HepG2 (cell line): ENCODE data around the gene SYNM. TPM values are rescaled to one million over a fixed set of nuclear protein-coding genes. Genes with fewer than 3 reads are reported as not detected.

Experiments used
- ATAC-seq: fragments of 200-7000 bp; cut with Tn5 transposase; 3 replicates; pipeline ENCODE4 v1.9.1; 2020; ENCODE audit warnings: mild to moderate bottlenecking, moderate library complexity
- BruUV-seq: library from RNA; stranded (reverse); fragments of 400-500 nt; replicated peaks from 2 replicates; lab custom pipeline; 2021; lab: Mats Ljungman, UMichigan
- CTCF ChIA-PET: fragments of 300-600 bp; formaldehyde crosslinking; extraction: SDS; loops from one replicate; lab custom pipeline; 2021; ENCODE audit warnings: low total read pairs, inconsistent platforms, low intra/inter-chr PET ratio; lab: Yijun Ruan, JAX
- POLR2A ChIA-PET: fragments of 350-600 bp; sonication (Branson Sonifier 250); formaldehyde crosslinking; loops from one replicate; lab custom pipeline; 2020; ENCODE audit warnings: antibody characterized with exemption, inconsistent platforms; lab: Yijun Ruan, JAX
- DNase-seq: peaks from one replicate; pipeline ENCODE4 v3.0.0-alpha.2; 2015; ENCODE audit warnings: low spot score
- FAIRE-seq: peaks from 3 replicates; lab custom pipeline; 2011; peaks lifted over from hg19 to GRCh38; lab: Jason Lieb, UNC
- H2AFZ ChIP-seq: one replicate; pipeline ENCODE4 v1.6.1; 2011; ENCODE audit warnings: low read length, inconsistent platforms
- H3K27ac ChIP-seq: fragments of 300-600 bp; 3 replicates; pipeline ENCODE4 v1.8.0; 2011; ENCODE audit warnings: mixed run types, mild to moderate bottlenecking, mixed read lengths, low read length, inconsistent platforms; ENCODE audit not compliant: insufficient read depth; ENCODE audit errors: extremely low read length
- H3K27me3 ChIP-seq, 2 experiments: fragments of 200-600 bp in 1 of 2; 2 replicates in 1 of 2; 3 replicates in 1 of 2; pipeline versions ENCODE4 v1.6.0 to v1.8.0; 2011; ENCODE audit warnings: low read length in 2 of 2, mild to moderate bottlenecking in 2 of 2, moderate library complexity in 2 of 2, inconsistent platforms in 1 of 2; ENCODE audit not compliant: insufficient read depth in 2 of 2, control insufficient read depth in 1 of 2
- H3K36me3 ChIP-seq, 2 experiments: fragments of 200-600 bp in 1 of 2; replicated peaks in 1 of 2; 2 replicates in 1 of 2; 3 replicates in 1 of 2; pipeline versions ENCODE4 v1.5.1 to v1.8.0; 2011; ENCODE audit warnings: low read length in 2 of 2, inconsistent platforms in 1 of 2; ENCODE audit not compliant: insufficient read depth in 2 of 2, control insufficient read depth in 1 of 2
- H3K4me1 ChIP-seq: 2 replicates; pipeline ENCODE4 v1.5.1; 2012; ENCODE audit warnings: low read length, inconsistent platforms; ENCODE audit not compliant: insufficient read depth
- H3K4me2 ChIP-seq: 2 replicates; pipeline ENCODE4 v1.6.0; 2011; ENCODE audit warnings: low read depth, low read length, inconsistent platforms
- H3K4me3 ChIP-seq, 3 experiments: fragments of 200-600 bp in 1 of 3; sonication (generic), shearing (Covaris generic) in 1 of 3; replicated peaks in 1 of 3; 2 replicates each; pipeline ENCODE4 v1.5.1; 2011 to 2016; ENCODE audit warnings: low read length in 3 of 3, inconsistent platforms in 2 of 3, low read depth in 2 of 3, mild to moderate bottlenecking in 2 of 3, control low read depth in 1 of 3, mixed read lengths in 1 of 3; ENCODE audit not compliant: insufficient read depth in 1 of 3
- H3K79me2 ChIP-seq: one replicate; pipeline ENCODE4 v1.6.1; 2011; ENCODE audit warnings: low read length, inconsistent platforms; ENCODE audit not compliant: insufficient read depth
- H3K9ac ChIP-seq: 2 replicates; pipeline ENCODE4 v1.6.0; 2011; ENCODE audit warnings: mild to moderate bottlenecking, low read depth, low read length, inconsistent platforms; ENCODE audit not compliant: insufficient read depth
- H3K9me3 ChIP-seq: 2 replicates; pipeline ENCODE4 v1.5.1; 2012; ENCODE audit warnings: mild to moderate bottlenecking, low read length
- H4K20me1 ChIP-seq: 2 replicates; pipeline ENCODE4 v1.6.0; 2011; ENCODE audit warnings: inconsistent platforms, mild to moderate bottlenecking, low read length, moderate library complexity; ENCODE audit not compliant: insufficient read depth
- CREM ChIP-seq, 2 experiments: sonication (generic) in 1 of 2; formaldehyde crosslinking in 1 of 2; IDR thresholded peaks; 2 replicates each; pipeline versions ENCODE4 v1.4.0 to v1.6.1; 2016 to 2020; ENCODE audit warnings: antibody characterized with exemption in 1 of 2, mild to moderate bottlenecking in 1 of 2, missing genetic modification reagents in 1 of 2
- DNMT1 ChIP-seq: sonication (generic); formaldehyde crosslinking; IDR thresholded peaks from 2 replicates; pipeline ENCODE4 v1.5.1; 2020; ENCODE audit warnings: mild to moderate bottlenecking, missing genetic modification reagents
- ZBTB49 ChIP-seq: sonication (generic); formaldehyde crosslinking; IDR thresholded peaks from 2 replicates; pipeline ENCODE4 v1.4.0; 2020; ENCODE audit warnings: missing genetic modification reagents, borderline replicate concordance
- ZNF143 ChIP-seq: sonication (generic); formaldehyde crosslinking; IDR thresholded peaks from 2 replicates; pipeline ENCODE4 v1.4.0; 2020; ENCODE audit warnings: missing genetic modification reagents
- ZNF276 ChIP-seq: sonication (generic); formaldehyde crosslinking; IDR thresholded peaks from 2 replicates; pipeline ENCODE4 v1.4.0; 2020; ENCODE audit warnings: mild to moderate bottlenecking, low read depth, missing genetic modification reagents
- ZNF44 ChIP-seq: sonication (generic); formaldehyde crosslinking; IDR thresholded peaks from 2 replicates; pipeline ENCODE4 v1.5.1; 2020; ENCODE audit warnings: mild to moderate bottlenecking, missing genetic modification reagents
- ZNF530 ChIP-seq: sonication (generic); formaldehyde crosslinking; IDR thresholded peaks from 2 replicates; pipeline ENCODE4 v1.5.0; 2020; ENCODE audit warnings: low read depth, mild to moderate bottlenecking, missing genetic modification reagents
- WGBS: methylation state at CpG from one replicate; pipeline ENCODE4 v1.1.6; 2017; ENCODE audit warnings: low lambda C conversion rate; 5-methylcytosine and 5-hydroxymethylcytosine counted together
- in situ Hi-C: cut with HindIII; loops from 2 replicates; pipeline ENCODE4 v1.10.0; 2017; ENCODE audit warnings: low pct_unique_long_range_greater_than_20kb; ENCODE audit not compliant: extremely low pct_ligation_motif_present
- intact Hi-C: fragments of 100-400 bp; cut with micrococcal nuclease; formaldehyde crosslinking; loops from one replicate; pipeline ENCODE4 v1.10.0; 2022; ENCODE audit not compliant: unreplicated experiment
- polyA plus RNA-seq, 8 experiments: library from polyadenylated mRNA; depleted of rRNA in 3 of 8; stranded (reverse) in 7 of 8; unstranded in 1 of 8; fragments of >200 nt; fragmentation: Illumina TruSeq in 4 of 8; extraction: Trizol in 4 of 8; gene quantifications; 2 replicates each; pipeline versions ENCODE4 v1.2.1 to v1.2.3, GENCODE V29; 2011 to 2016; ENCODE audit warnings: low read depth in 4 of 8, missing spikeins in 1 of 8, mixed read lengths in 1 of 8; ENCODE audit not compliant: insufficient read depth in 1 of 8
- total RNA-seq, 5 experiments: library from RNA; depleted of rRNA; stranded (reverse); fragments of >200 nt; fragmentation: Illumina TruSeq; extraction: Trizol; gene quantifications; 2 replicates each; pipeline ENCODE4 v1.2.3, GENCODE V29; 2016; ENCODE audit warnings: low read depth in 1 of 5
- TF ChIP-seq, protein P1 (sequence below): sonication (generic); formaldehyde crosslinking; IDR thresholded peaks from 2 replicates; pipeline ENCODE4 v1.4.0; 2020; ENCODE audit warnings: missing genetic modification reagents, borderline replicate concordance

SYNM gene
- total and polyA plus RNA-seq, 2 of the 13 experiments (the other 11 are each of a cell fraction or from before 2014, with no cell fraction given), result 1.1 to 3.7 TPM

DNA sequence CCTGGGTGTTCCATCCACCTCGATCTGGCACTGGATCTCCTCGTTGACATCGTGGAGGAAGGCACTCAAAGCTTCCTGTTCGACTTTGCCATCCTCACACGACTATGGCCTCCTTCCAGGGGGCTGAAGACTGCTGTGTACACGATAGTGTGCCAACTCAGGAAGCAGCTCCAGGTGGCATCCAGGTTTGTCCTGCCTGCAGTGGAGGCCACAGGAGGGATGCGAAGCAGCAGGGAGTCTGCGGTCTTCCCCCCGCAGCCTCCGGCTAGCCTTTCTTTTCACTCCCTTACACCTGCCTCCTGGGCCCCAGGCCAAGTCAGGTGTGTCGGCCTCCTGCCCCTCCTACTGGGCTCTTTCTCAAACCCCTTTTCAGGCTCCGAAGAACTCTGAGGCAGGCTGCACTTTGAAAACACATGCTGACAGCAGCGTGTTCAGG is 32.2 kb downstream of the SYNM start:
- H4K20me1 ChIP-seq, result no peaks in the 10 kb centered on the region
- in situ Hi-C loops (no loop called here), intact Hi-C loops (no loop called here)
- FAIRE-seq (no peak), DNase-seq (no peak), ATAC-seq (no peak)
- ChIA-PET CTCF (no interaction called here), POLR2A (no interaction called here)
- no peaks in the 10 kb centered on the region for H3K27me3 ChIP-seq
- no peaks in the 10 kb centered on the region for H3K79me2 ChIP-seq
- H3K4me2 ChIP-seq, result no peak overlapping the region
- H3K27ac ChIP-seq, result no peak overlapping the region
- H3K36me3 ChIP-seq, result peaks cover 0 to 11% of the 10 kb centered on the region in 2 experiments; a peak in 3 of 5 replicates
- no peaks in the 10 kb centered on the region for H3K9me3 ChIP-seq
- no TSS peak for BruUV-seq
- TF ChIP-seq CREM (IDR thresholded peaks at IDR 0.05), result no peak
- no peak for TF ChIP-seq CREM (CRISPR knock-in tag; IDR thresholded peaks at IDR 0.05)
- no peak for TF ChIP-seq DNMT1 (CRISPR knock-in tag)
- TF ChIP-seq, protein P1, sequence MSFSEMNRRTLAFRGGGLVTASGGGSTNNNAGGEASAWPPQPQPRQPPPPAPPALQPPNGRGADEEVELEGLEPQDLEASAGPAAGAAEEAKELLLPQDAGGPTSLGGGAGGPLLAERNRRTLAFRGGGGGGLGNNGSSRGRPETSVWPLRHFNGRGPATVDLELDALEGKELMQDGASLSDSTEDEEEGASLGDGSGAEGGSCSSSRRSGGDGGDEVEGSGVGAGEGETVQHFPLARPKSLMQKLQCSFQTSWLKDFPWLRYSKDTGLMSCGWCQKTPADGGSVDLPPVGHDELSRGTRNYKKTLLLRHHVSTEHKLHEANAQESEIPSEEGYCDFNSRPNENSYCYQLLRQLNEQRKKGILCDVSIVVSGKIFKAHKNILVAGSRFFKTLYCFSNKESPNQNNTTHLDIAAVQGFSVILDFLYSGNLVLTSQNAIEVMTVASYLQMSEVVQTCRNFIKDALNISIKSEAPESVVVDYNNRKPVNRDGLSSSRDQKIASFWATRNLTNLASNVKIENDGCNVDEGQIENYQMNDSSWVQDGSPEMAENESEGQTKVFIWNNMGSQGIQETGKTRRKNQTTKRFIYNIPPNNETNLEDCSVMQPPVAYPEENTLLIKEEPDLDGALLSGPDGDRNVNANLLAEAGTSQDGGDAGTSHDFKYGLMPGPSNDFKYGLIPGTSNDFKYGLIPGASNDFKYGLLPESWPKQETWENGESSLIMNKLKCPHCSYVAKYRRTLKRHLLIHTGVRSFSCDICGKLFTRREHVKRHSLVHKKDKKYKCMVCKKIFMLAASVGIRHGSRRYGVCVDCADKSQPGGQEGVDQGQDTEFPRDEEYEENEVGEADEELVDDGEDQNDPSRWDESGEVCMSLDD (CRISPR knock-in tag), result no peak
- no peak for TF ChIP-seq ZNF143 (CRISPR knock-in tag)
- no peak for TF ChIP-seq ZNF44 (CRISPR knock-in tag)
- TF ChIP-seq ZNF530 (CRISPR knock-in tag), result no peak
- no peak for TF ChIP-seq ZBTB49 (CRISPR knock-in tag)
- no peak for TF ChIP-seq ZNF276 (CRISPR knock-in tag)
- no peak overlapping the region for H3K9ac ChIP-seq
- no peak overlapping the region for H3K4me3 ChIP-seq
- no peak overlapping the region for H2AFZ ChIP-seq
- 91% methylated on average over 10 of the region's 13 CpGs for WGBS
- peaks cover 33% of the 10 kb centered on the region for H3K4me1 ChIP-seq
